Measurements from ENCODE around the gene BMAL2. TPM values are rescaled to one million over a fixed set of nuclear protein-coding genes. Genes with fewer than 3 reads are reported as not detected.

BMAL2 gene
- 9.3 TPM for total RNA-seq
- 2.7 TPM for polyA plus RNA-seq

DNA sequence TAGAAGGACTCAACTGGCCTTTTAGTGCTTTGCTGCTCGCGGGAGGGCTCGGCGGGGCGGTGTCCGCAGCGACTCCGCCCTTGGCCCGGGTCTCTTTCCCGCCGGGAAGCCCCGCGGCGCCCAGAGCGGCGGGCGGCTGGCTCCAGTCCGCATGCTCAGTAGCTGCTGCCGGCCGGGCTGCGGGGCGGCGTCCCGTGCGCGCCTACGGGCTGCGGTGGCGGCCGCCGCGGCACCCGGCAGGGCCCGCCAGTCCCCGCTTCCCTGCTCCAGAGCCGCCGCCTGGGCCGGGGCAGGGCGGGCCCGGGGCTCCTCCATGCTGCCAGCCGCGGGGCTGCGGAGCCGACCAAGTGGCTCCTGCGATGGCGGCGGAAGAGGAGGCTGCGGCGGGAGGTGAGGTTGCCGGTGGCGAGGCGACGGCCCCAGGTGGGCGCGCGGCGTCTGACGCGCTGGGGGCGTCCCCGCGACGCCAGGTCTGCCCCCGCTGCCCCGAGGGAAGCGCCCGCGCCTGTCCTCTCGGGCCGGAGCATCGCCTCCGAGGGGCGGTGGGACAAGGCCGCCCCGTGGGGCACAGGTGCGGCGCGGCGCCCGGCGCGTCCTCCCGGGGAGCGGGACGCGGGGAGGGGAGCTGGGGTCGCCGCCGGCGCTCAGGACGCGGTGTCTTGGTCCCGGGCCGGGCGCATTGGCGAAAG, at the start of gene BMAL2:
BMAL2 (plus strand) TSS at position 123 of the 689 bp plus-strand sequence; CDS start at position 360, 237 bp downstream.
- Histone ChIP-seq H3K4me1 (ENCODE audit: insufficient read depth) (no peaks in the 10 kb centered on the region), H3K27ac (ENCODE audit: low read depth) (no peak within 1 kb of the TSS), H3K4me3 (ENCODE audit: low read depth, low read length) (peak within 1 kb of the TSS; percentile 83), H3K36me3 (ENCODE audit: insufficient read depth) (no peaks in the 10 kb centered on the region)
- under 1% methylated on average over 95 of the region's 96 CpGs for WGBS
- no peak for DNase-seq (ENCODE audit: extremely low spot score)

DNA sequence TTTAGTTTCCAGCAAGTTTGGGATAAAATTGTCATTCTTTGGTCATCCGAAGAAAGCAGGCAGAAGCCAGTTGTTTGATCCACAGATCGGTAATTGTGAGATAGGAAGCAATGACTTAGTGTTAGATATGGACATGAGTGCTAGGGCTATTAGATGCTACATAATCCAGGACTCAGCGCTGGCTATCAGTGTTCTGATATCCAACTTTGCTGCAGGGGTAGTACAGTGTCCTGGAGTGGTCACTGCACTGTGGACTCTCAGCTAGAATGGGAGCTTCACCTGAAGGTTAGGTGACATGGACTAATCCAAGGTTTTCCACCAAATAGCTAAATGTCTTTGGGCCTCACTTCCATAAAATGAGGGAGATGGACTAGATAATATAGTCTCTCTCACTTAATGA, 48.6 kb upstream of the BMAL2 start:
- H3K27ac ChIP-seq (ENCODE audit: low read depth): no peak overlapping the region
- no peaks in the 10 kb centered on the region for H3K36me3 ChIP-seq (ENCODE audit: insufficient read depth)
- no peak overlapping the region for H3K4me3 ChIP-seq (ENCODE audit: low read depth, low read length)
- no peaks in the 10 kb centered on the region for H3K4me1 ChIP-seq (ENCODE audit: insufficient read depth)
- 89% methylated on average over 3 of the region's 3 CpGs for WGBS
- DNase-seq (ENCODE audit: extremely low spot score): no peak

DNA sequence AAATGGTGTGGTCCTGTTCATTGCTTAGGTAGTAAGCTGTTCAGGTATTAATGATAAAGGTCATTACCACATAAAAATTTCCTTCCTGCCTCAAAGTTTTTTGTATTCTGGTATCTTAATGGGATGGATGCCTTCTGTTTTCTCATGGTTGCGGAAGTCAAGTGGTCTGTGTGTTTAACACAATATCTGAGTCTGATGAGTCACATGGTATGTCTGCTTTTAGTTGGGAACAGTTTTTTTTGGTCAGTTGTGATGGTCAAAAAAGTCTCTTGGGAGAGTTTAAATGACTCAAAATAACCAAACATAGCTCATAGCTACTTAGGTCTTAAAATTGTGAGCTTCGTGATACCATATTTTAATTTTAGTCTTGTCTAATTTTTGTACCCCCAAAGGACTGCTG, 47.9 kb upstream of the BMAL2 start:
- no peak for DNase-seq (ENCODE audit: extremely low spot score)
- 71% methylated on average over 2 of the region's 2 CpGs for WGBS
- Histone ChIP-seq H3K4me1 (ENCODE audit: insufficient read depth) (no peaks in the 10 kb centered on the region), H3K36me3 (ENCODE audit: insufficient read depth) (no peaks in the 10 kb centered on the region), H3K4me3 (ENCODE audit: low read depth, low read length) (no peak overlapping the region), H3K27ac (ENCODE audit: low read depth) (no peak overlapping the region)

DNA sequence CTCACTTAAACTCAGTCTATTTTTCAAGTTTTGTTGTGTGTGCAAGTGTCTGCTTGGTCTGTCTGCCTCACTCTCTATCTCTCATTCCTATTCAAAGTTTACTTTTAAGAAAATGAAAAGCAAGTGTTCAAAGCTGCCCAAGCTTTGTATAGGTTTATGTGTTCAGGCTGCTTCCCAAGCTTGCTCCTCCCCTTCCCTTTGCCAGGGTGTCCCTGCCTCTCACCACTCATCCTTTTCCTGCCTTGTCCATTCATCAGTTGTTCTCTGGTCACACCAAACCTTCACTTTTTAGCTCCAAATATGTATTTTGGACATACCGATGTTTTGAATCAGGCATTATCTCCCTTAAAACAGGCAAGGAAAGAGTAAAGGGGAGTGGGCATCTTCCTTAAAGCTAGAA, 47.2 kb upstream of the BMAL2 start:
- H3K27ac ChIP-seq (ENCODE audit: low read depth): no peak overlapping the region
- no peak for DNase-seq (ENCODE audit: extremely low spot score)
- WGBS: 87% methylated on average over 1 of the region's 1 CpG
- H3K4me1 ChIP-seq (ENCODE audit: insufficient read depth): no peaks in the 10 kb centered on the region
- H3K36me3 ChIP-seq (ENCODE audit: insufficient read depth): no peaks in the 10 kb centered on the region
- no peak overlapping the region for H3K4me3 ChIP-seq (ENCODE audit: low read depth, low read length)

DNA sequence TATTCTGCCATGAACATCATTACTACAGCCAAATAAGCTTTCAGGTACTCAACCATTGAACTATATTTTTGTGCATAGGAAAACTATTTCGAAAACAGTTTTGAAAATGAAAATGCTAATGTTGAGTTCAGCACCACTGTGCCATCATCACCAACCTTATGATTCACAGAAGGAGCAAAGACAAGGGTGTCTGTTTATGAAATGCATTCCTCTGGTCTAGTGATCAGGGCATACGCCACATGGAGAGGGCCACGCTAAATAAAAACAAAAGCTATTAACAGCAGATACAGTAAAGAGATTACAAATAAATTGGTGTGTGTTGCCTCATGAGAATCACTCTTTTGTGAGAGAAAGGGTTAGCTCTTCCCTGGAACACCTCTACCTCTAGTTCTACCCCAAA, 43.2 kb upstream of the BMAL2 start:
- Histone ChIP-seq H3K36me3 (ENCODE audit: insufficient read depth) (no peaks in the 10 kb centered on the region), H3K4me3 (ENCODE audit: low read depth, low read length) (no peak overlapping the region), H3K4me1 (ENCODE audit: insufficient read depth) (no peaks in the 10 kb centered on the region), H3K27ac (ENCODE audit: low read depth) (no peak overlapping the region)
- WGBS: 76% methylated on average over 3 of the region's 3 CpGs
- no peak for DNase-seq (ENCODE audit: extremely low spot score)

GRCh38 chr12:27290501-27291168, 42.0 kb upstream of the BMAL2 start:
- no peak for DNase-seq (ENCODE audit: extremely low spot score)
- H3K4me1 ChIP-seq (ENCODE audit: insufficient read depth): no peaks in the 10 kb centered on the region
- H3K4me3 ChIP-seq (ENCODE audit: low read depth, low read length): no peak overlapping the region
- no peaks in the 10 kb centered on the region for H3K36me3 ChIP-seq (ENCODE audit: insufficient read depth)
- H3K27ac ChIP-seq (ENCODE audit: low read depth): no peak overlapping the region
- WGBS: 58% methylated on average over 4 of the region's 4 CpGs

GRCh38 chr12:27291862-27292261, 40.8 kb upstream of the BMAL2 start:
- Histone ChIP-seq H3K36me3 (ENCODE audit: insufficient read depth) (no peaks in the 10 kb centered on the region), H3K27ac (ENCODE audit: low read depth) (no peak overlapping the region), H3K4me1 (ENCODE audit: insufficient read depth) (no peaks in the 10 kb centered on the region), H3K4me3 (ENCODE audit: low read depth, low read length) (no peak overlapping the region)
- 34% methylated on average over 1 of the region's 1 CpG for WGBS
- DNase-seq (ENCODE audit: extremely low spot score): no peak

DNA sequence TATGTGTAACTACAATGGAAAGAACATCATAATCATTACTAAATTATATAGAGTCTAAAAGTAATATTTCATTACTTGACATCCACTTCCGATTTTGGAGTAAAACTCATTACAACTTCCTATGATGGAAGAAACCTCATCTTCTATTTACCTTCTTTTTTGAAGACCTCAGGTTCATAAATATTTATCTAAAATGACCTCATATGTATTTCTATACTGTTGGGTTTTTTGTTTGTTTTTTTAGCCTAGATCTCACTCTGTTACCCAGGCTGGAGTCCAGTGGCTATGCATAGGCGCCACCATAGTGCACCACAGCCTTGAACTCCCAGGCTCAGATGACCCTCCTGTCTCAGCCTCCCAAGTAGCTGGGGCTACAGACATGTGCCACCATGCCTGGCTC, 39.9 kb upstream of the BMAL2 start:
- Histone ChIP-seq H3K4me1 (ENCODE audit: insufficient read depth) (no peaks in the 10 kb centered on the region), H3K27ac (ENCODE audit: low read depth) (no peak overlapping the region)

DNA sequence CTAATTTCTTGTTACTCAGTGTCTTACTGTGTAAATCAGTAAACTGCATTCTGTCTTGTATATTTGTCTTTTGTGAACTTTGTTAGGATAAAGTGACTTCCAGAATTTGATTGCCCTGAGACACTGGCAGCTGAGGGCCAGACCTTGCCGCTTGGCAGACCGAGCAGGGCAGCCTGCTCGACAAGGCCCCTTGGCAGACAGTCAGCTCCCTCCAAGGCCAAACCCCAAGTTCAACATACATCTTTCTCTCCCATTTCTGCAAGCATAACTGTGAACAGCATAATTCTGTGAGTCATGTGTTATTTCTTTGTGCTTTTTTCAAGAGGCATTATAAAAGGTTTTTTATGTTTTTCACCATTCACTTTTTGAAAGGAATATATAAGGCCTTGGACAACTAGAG, 39.2 kb upstream of the BMAL2 start:
- no peak for DNase-seq (ENCODE audit: extremely low spot score)
- WGBS: 49% methylated on average over 3 of the region's 3 CpGs
- Histone ChIP-seq H3K27ac (ENCODE audit: low read depth) (no peak overlapping the region), H3K36me3 (ENCODE audit: insufficient read depth) (no peaks in the 10 kb centered on the region), H3K4me3 (ENCODE audit: low read depth, low read length) (no peak overlapping the region), H3K4me1 (ENCODE audit: insufficient read depth) (no peaks in the 10 kb centered on the region)

More for the DNA sequence above, 39.9 kb upstream of the BMAL2 start:
- DNase-seq (ENCODE audit: extremely low spot score): no peak
- WGBS: 94% methylated on average over 2 of the region's 2 CpGs
- H3K36me3 ChIP-seq (ENCODE audit: insufficient read depth): no peaks in the 10 kb centered on the region
- H3K4me3 ChIP-seq (ENCODE audit: low read depth, low read length): no peak overlapping the region

DNA sequence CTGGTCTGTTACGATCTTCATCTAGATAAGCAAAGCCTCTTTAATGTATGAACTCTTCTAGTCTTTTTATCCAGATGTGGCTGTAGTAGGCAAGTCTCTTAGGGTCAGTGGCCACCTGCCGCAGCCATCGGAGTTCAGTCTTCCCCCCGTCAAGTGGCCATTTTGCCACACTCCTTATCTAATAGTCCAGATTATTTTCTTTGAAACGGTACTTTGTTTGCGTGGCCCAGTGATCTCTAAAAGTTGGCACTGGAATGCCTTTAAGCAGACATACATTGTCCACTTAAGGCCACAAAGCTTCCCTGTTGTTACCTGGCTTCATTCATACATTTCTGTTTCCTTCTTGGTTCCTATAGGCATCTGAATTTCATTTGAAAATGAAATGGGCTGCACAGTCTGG, 36.0 kb upstream of the BMAL2 start:
- no peak for DNase-seq (ENCODE audit: extremely low spot score)
- H3K4me1 ChIP-seq (ENCODE audit: insufficient read depth): no peaks in the 10 kb centered on the region
- H3K36me3 ChIP-seq (ENCODE audit: insufficient read depth): no peaks in the 10 kb centered on the region
- no peak overlapping the region for H3K4me3 ChIP-seq (ENCODE audit: low read depth, low read length)
- H3K27ac ChIP-seq (ENCODE audit: low read depth): no peak overlapping the region
- WGBS: 81% methylated on average over 6 of the region's 6 CpGs

DNA sequence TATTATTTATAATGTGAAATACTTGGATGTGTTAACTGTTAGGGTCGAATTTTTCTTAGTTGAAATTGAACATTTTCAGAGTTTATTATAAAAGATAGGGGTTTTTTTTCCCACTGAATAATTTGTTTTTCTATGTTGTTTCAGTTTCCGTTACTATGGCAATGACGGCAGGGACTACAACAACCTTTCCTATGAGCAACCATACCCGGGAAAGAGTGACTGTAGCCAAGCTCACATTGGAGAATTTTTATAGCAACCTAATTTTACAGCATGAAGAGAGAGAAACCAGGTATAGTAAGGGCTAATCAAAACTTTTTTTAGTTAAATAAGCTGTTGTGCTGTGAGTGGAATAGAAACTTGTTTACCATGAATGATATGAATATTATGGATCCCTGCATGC, 35.1 kb upstream of the BMAL2 start:
- WGBS: 67% methylated on average over 4 of the region's 4 CpGs
- H3K36me3 ChIP-seq (ENCODE audit: insufficient read depth): no peaks in the 10 kb centered on the region
- no peak overlapping the region for H3K4me3 ChIP-seq (ENCODE audit: low read depth, low read length)
- no peaks in the 10 kb centered on the region for H3K4me1 ChIP-seq (ENCODE audit: insufficient read depth)
- no peak for DNase-seq (ENCODE audit: extremely low spot score)
- no peak overlapping the region for H3K27ac ChIP-seq (ENCODE audit: low read depth)

DNA sequence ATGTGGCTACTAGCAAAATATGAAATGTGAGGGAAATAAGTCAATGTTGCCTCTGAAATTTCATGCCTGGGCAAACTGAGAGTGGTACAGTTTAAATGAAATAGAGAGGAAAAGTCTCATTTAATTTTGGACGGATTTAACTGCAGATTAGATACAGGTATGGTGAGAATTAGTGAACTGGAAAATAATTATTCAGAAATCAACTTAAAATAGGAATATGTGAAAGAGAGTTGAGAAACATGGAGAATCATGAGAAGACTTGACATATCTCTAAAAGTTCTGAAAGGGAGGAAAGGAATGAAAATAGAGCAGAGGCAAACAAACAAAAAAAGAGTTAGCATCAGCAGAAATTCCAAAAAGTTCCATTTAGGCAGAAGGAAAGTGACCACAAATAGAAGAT, 33.5 kb upstream of the BMAL2 start:
- 94% methylated on average over 1 of the region's 1 CpG for WGBS
- Histone ChIP-seq H3K4me1 (ENCODE audit: insufficient read depth) (no peaks in the 10 kb centered on the region), H3K27ac (ENCODE audit: low read depth) (no peak overlapping the region), H3K36me3 (ENCODE audit: insufficient read depth) (no peaks in the 10 kb centered on the region), H3K4me3 (ENCODE audit: low read depth, low read length) (no peak overlapping the region)
- DNase-seq (ENCODE audit: extremely low spot score): no peak

DNA sequence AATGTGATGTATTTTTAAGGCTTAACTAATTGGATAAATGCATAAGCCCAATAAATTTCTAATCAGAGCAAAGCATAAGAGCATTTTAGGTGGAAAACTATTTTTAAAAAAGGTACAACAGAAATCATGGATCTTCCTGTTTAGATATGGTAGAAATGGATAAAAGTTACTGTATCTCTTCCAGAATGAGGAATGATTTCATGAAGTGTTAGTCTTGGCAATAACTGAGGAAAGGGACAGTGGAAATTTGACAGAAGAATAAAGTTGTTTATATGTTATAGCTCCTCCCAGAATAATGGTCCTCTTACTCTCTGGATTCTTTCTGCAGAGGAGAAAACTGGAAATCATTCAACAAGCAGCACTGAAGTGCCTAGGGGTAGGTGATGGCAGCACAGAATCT, 32.4 kb upstream of the BMAL2 start:
- Histone ChIP-seq H3K4me1 (ENCODE audit: insufficient read depth) (no peaks in the 10 kb centered on the region), H3K4me3 (ENCODE audit: low read depth, low read length) (no peak overlapping the region), H3K27ac (ENCODE audit: low read depth) (no peak overlapping the region), H3K36me3 (ENCODE audit: insufficient read depth) (no peaks in the 10 kb centered on the region)
- DNase-seq (ENCODE audit: extremely low spot score): no peak
